ENCODE results near the gene ELMO1. TPM values are rescaled to one million over a fixed set of nuclear protein-coding genes. Genes with fewer than 3 reads are reported as not detected.

ELMO1 gene, protein sequence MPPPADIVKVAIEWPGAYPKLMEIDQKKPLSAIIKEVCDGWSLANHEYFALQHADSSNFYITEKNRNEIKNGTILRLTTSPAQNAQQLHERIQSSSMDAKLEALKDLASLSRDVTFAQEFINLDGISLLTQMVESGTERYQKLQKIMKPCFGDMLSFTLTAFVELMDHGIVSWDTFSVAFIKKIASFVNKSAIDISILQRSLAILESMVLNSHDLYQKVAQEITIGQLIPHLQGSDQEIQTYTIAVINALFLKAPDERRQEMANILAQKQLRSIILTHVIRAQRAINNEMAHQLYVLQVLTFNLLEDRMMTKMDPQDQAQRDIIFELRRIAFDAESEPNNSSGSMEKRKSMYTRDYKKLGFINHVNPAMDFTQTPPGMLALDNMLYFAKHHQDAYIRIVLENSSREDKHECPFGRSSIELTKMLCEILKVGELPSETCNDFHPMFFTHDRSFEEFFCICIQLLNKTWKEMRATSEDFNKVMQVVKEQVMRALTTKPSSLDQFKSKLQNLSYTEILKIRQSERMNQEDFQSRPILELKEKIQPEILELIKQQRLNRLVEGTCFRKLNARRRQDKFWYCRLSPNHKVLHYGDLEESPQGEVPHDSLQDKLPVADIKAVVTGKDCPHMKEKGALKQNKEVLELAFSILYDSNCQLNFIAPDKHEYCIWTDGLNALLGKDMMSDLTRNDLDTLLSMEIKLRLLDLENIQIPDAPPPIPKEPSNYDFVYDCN
- 8.9 TPM for polyA plus RNA-seq (2013, experiment 1 of 2)
- 9.3 TPM for polyA plus RNA-seq (2013, experiment 2 of 2)

DNA sequence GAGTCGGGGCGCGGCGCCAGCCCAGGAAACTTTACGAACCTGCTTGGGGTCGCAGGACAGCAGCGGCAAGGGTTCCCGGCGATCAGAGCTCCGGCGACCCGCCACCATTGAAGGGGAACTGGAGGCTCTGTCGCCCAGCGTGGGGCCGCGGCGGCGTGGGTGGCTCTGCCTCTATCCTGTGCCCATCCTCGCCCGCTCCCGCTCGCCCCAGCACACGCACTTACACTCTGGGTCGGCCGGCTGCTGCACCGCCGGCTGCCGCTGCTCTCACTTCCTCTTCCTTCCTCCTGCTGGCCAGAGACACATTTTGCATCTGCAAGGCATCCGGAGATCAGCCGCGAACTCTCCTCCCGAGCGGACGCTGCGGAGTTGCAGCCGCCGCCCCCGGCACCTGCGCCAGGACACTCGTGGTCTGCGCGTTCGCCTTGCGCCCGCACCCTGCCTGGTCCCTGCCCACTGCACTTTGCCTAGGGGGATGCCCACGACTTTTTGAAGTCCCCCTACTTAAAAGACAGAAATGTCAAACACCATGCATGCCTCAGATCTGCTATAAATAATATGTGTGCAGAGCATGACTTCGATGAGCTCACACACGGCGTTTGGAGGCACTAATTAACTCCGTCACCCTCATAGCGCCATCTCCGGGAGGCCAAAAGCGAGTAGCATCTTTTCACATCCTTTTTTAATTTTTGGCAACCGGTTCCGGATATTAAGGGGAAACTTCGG, at the start of gene ELMO1:
Gene ELMO1 (minus strand): TSS at position 229 of the 726 bp plus-strand sequence. CDS start 106,174 bp downstream, outside the sequence.
- no peak within 1 kb of the TSS for H4K5ac ChIP-seq (ENCODE audit: low read length)
- H3K4me2 ChIP-seq (ENCODE audit: low read length), result peak within 1 kb of the TSS; percentile 79
- no peaks in the 10 kb centered on the region for H3K4me1 ChIP-seq (ENCODE audit: control insufficient read depth, low read depth, low read length)
- H3K27ac ChIP-seq (ENCODE audit: low read depth, low read length), result peak within 1 kb of the TSS; percentile 90
- H3K4ac ChIP-seq (ENCODE audit: low read depth, low read length), result peak within 1 kb of the TSS; percentile 82
- H3K23ac ChIP-seq (ENCODE audit: low read length), result peak within 1 kb of the TSS; percentile 69
- H2BK5ac ChIP-seq (ENCODE audit: low read length), result peak within 1 kb of the TSS; percentile 70
- DNase-seq, result peak; percentile 95
- H3K18ac ChIP-seq (ENCODE audit: low read length), result peak within 1 kb of the TSS; percentile 86
- no peak within 1 kb of the TSS for H2AK5ac ChIP-seq (ENCODE audit: low read length)
- peaks cover 3% of the 10 kb centered on the region for H3K79me2 ChIP-seq (ENCODE audit: control insufficient read depth, insufficient read depth, low read length)
- H3K56ac ChIP-seq (ENCODE audit: low read length), result peak within 1 kb of the TSS; percentile 96
- peak within 1 kb of the TSS; percentile 62 for H2BK120ac ChIP-seq (ENCODE audit: low read depth, low read length)
- peak within 1 kb of the TSS; percentile 73 for H3K4me3 ChIP-seq (ENCODE audit: low read length)
- H4K8ac ChIP-seq (ENCODE audit: low read depth, low read length), result peak within 1 kb of the TSS; percentile 60
- H3K9ac ChIP-seq (ENCODE audit: low read length), result peak within 1 kb of the TSS; percentile 88
- H3K79me1 ChIP-seq (ENCODE audit: low read length), result peaks cover 6% of the 10 kb centered on the region
- H2BK15ac ChIP-seq (replicated peaks; ENCODE audit: low read depth), result peak within 1 kb of the TSS; percentile 41
- H3K27me3 ChIP-seq (ENCODE audit: insufficient read depth, low read length, poor library complexity), result no peaks in the 10 kb centered on the region
- H3K36me3 ChIP-seq (ENCODE audit: control insufficient read depth, insufficient read depth, low read length), result no peaks in the 10 kb centered on the region
- no CpG with 5 or more reads among the region's 56 CpGs for WGBS (ENCODE audit: extremely low coverage, insufficient coverage, low lambda C conversion rate)

DNA sequence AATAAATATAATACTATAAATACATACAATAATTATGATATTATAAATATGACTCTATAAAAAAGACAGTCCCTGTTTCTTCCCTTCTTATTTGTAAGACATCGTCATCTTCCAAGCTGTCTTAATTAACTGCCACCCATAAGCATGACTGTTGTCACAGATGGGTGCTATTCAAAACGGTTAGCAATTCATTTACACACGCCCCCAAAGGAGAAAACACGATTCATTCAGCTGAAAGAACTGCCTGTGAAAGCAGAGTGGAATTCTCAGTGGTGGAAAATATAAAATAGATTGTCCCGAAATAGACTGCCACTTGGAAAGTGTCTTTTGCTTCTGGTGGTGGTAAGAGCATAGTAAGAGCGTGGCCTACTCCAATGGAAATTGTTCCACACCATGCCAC, 48.9 kb upstream of the ELMO1 start:
- Histone ChIP-seq H3K9ac (ENCODE audit: low read length) (no peak overlapping the region), H3K4me2 (ENCODE audit: low read length) (no peak overlapping the region), H2BK120ac (ENCODE audit: low read depth, low read length) (no peak overlapping the region), H3K4ac (ENCODE audit: low read depth, low read length) (no peak overlapping the region), H3K79me2 (ENCODE audit: control insufficient read depth, insufficient read depth, low read length) (no peaks in the 10 kb centered on the region), H3K27ac (ENCODE audit: low read depth, low read length) (no peak overlapping the region), H3K27me3 (ENCODE audit: insufficient read depth, low read length, poor library complexity) (no peaks in the 10 kb centered on the region), H2AK5ac (ENCODE audit: low read length) (no peak overlapping the region), H3K4me3 (ENCODE audit: low read length) (no peak overlapping the region), H4K8ac (ENCODE audit: low read depth, low read length) (no peak overlapping the region), H3K36me3 (ENCODE audit: control insufficient read depth, insufficient read depth, low read length) (no peaks in the 10 kb centered on the region), H3K56ac (ENCODE audit: low read length) (no peak overlapping the region), H3K18ac (ENCODE audit: low read length) (no peak overlapping the region), H3K4me1 (ENCODE audit: control insufficient read depth, low read depth, low read length) (peaks cover 1% of the 10 kb centered on the region), H2BK15ac (replicated peaks; ENCODE audit: low read depth) (no peak overlapping the region), H2BK5ac (ENCODE audit: low read length) (no peak overlapping the region), H3K79me1 (ENCODE audit: low read length) (no peaks in the 10 kb centered on the region), H3K23ac (ENCODE audit: low read length) (no peak overlapping the region), H4K5ac (ENCODE audit: low read length) (no peak overlapping the region)
- no peak for DNase-seq
- no CpG with 5 or more reads among the region's 6 CpGs for WGBS (ENCODE audit: extremely low coverage, insufficient coverage, low lambda C conversion rate)

DNA sequence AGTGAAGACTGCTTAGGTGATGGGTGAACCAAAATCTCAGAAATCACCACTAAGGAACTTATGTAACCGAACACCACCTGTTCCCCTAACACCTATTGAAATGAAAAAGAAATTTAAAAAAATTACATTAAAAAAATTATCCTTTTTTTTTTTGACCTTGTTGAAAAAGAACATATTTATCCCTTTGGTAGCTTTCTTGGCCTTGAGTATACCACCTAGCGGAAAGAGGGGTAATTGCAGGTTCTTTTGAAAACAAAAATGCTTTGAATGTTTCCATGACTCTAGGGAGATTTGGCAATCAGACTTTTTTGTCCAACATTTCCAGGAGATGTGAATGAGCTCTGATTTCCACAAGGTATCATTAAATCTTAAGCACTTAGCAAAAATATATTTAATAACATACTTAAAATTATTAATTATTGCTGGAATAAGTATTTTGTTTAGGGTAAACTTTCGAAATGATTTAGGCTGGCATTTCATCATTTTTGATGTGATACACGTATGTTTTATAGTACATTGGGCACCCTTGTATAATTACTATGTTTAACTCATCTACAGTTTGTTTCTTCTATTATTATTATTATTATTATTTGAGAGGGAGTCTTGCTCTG, 47.0 kb upstream of the ELMO1 start:
- no CpG with 5 or more reads among the region's 4 CpGs for WGBS (ENCODE audit: extremely low coverage, insufficient coverage, low lambda C conversion rate)
- H3K79me1 ChIP-seq (ENCODE audit: low read length), result no peaks in the 10 kb centered on the region
- peaks cover 1% of the 10 kb centered on the region for H3K4me1 ChIP-seq (ENCODE audit: control insufficient read depth, low read depth, low read length)
- H3K56ac ChIP-seq (ENCODE audit: low read length), result no peak overlapping the region
- H2BK5ac ChIP-seq (ENCODE audit: low read length), result no peak overlapping the region
- H4K5ac ChIP-seq (ENCODE audit: low read length), result no peak overlapping the region
- no peak overlapping the region for H3K4me2 ChIP-seq (ENCODE audit: low read length)
- H3K27me3 ChIP-seq (ENCODE audit: insufficient read depth, low read length, poor library complexity), result no peaks in the 10 kb centered on the region
- H3K23ac ChIP-seq (ENCODE audit: low read length), result no peak overlapping the region
- no peak overlapping the region for H3K27ac ChIP-seq (ENCODE audit: low read depth, low read length)
- H3K79me2 ChIP-seq (ENCODE audit: control insufficient read depth, insufficient read depth, low read length), result no peaks in the 10 kb centered on the region
- H3K9ac ChIP-seq (ENCODE audit: low read length), result no peak overlapping the region
- no peak overlapping the region for H2BK15ac ChIP-seq (replicated peaks; ENCODE audit: low read depth)
- peak; percentile 52 for DNase-seq
- no peaks in the 10 kb centered on the region for H3K36me3 ChIP-seq (ENCODE audit: control insufficient read depth, insufficient read depth, low read length)
- H3K4ac ChIP-seq (ENCODE audit: low read depth, low read length), result no peak overlapping the region
- H4K8ac ChIP-seq (ENCODE audit: low read depth, low read length), result no peak overlapping the region
- no peak overlapping the region for H2AK5ac ChIP-seq (ENCODE audit: low read length)
- H3K18ac ChIP-seq (ENCODE audit: low read length), result peak overlapping the region; percentile 80
- no peak overlapping the region for H3K4me3 ChIP-seq (ENCODE audit: low read length)
- H2BK120ac ChIP-seq (ENCODE audit: low read depth, low read length), result no peak overlapping the region

GRCh38 chr7:37494926-37495325, 46.3 kb upstream of the ELMO1 start:
- no peak overlapping the region for H4K5ac ChIP-seq (ENCODE audit: low read length)
- H3K27ac ChIP-seq (ENCODE audit: low read depth, low read length), result no peak overlapping the region
- H3K4me2 ChIP-seq (ENCODE audit: low read length), result no peak overlapping the region
- H2BK120ac ChIP-seq (ENCODE audit: low read depth, low read length), result no peak overlapping the region
- H3K4me1 ChIP-seq (ENCODE audit: control insufficient read depth, low read depth, low read length), result peaks cover 1% of the 10 kb centered on the region
- no peaks in the 10 kb centered on the region for H3K36me3 ChIP-seq (ENCODE audit: control insufficient read depth, insufficient read depth, low read length)
- no peak overlapping the region for H2BK15ac ChIP-seq (replicated peaks; ENCODE audit: low read depth)
- no peak overlapping the region for H2BK5ac ChIP-seq (ENCODE audit: low read length)
- no peak overlapping the region for H3K56ac ChIP-seq (ENCODE audit: low read length)
- H3K79me2 ChIP-seq (ENCODE audit: control insufficient read depth, insufficient read depth, low read length), result no peaks in the 10 kb centered on the region
- H2AK5ac ChIP-seq (ENCODE audit: low read length), result no peak overlapping the region
- H3K27me3 ChIP-seq (ENCODE audit: insufficient read depth, low read length, poor library complexity), result no peaks in the 10 kb centered on the region
- WGBS (ENCODE audit: extremely low coverage, insufficient coverage, low lambda C conversion rate), result no CpG with 5 or more reads among the region's 2 CpGs
- no peak overlapping the region for H3K23ac ChIP-seq (ENCODE audit: low read length)
- no peaks in the 10 kb centered on the region for H3K79me1 ChIP-seq (ENCODE audit: low read length)
- peak; percentile 49 for DNase-seq
- no peak overlapping the region for H3K4ac ChIP-seq (ENCODE audit: low read depth, low read length)
- no peak overlapping the region for H3K4me3 ChIP-seq (ENCODE audit: low read length)
- H3K9ac ChIP-seq (ENCODE audit: low read length), result no peak overlapping the region
- no peak overlapping the region for H4K8ac ChIP-seq (ENCODE audit: low read depth, low read length)
- H3K18ac ChIP-seq (ENCODE audit: low read length), result no peak overlapping the region

DNA sequence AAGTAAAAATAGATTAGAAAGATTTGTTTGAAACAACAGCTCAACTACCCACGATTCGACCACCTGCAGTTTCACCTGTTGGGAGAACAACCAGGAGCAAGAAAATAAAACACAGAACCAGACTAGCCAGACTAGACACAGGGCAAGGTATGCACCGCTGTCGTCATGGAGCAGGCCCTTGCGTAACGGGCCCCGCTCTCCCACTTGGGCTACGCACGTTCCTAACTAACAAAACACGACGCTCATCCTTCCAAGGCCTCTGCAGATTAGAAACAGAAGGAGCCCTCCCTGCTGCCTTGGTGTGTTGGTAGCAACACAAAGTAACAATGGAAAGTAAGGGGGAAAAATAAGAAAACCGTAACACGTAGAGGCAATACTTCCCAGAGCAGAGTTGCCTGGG, 45.1 kb upstream of the ELMO1 start:
- no peak overlapping the region for H2BK120ac ChIP-seq (ENCODE audit: low read depth, low read length)
- WGBS (ENCODE audit: extremely low coverage, insufficient coverage, low lambda C conversion rate), result no CpG with 5 or more reads among the region's 13 CpGs

More for the DNA sequence above, 45.1 kb upstream of the ELMO1 start:
- Histone ChIP-seq H3K36me3 (ENCODE audit: control insufficient read depth, insufficient read depth, low read length) (no peaks in the 10 kb centered on the region), H4K8ac (ENCODE audit: low read depth, low read length) (no peak overlapping the region), H2BK5ac (ENCODE audit: low read length) (no peak overlapping the region), H2AK5ac (ENCODE audit: low read length) (no peak overlapping the region), H3K4me3 (ENCODE audit: low read length) (no peak overlapping the region), H3K27me3 (ENCODE audit: insufficient read depth, low read length, poor library complexity) (no peaks in the 10 kb centered on the region), H3K56ac (ENCODE audit: low read length) (no peak overlapping the region), H3K23ac (ENCODE audit: low read length) (no peak overlapping the region), H3K9ac (ENCODE audit: low read length) (peak overlapping the region; percentile 7), H3K27ac (ENCODE audit: low read depth, low read length) (no peak overlapping the region), H3K4ac (ENCODE audit: low read depth, low read length) (no peak overlapping the region), H3K79me2 (ENCODE audit: control insufficient read depth, insufficient read depth, low read length) (no peaks in the 10 kb centered on the region), H2BK15ac (replicated peaks; ENCODE audit: low read depth) (no peak overlapping the region), H4K5ac (ENCODE audit: low read length) (no peak overlapping the region), H3K18ac (ENCODE audit: low read length) (peak overlapping the region; percentile 8), H3K4me2 (ENCODE audit: low read length) (no peak overlapping the region), H3K79me1 (ENCODE audit: low read length) (no peaks in the 10 kb centered on the region), H3K4me1 (ENCODE audit: control insufficient read depth, low read depth, low read length) (peaks cover 3% of the 10 kb centered on the region)
- DNase-seq, result peak; percentile 30
